HG03280 (cell line): ENCODE results near the gene MORN5.

Source experiments
- ATAC-seq: cut with Tn5 transposase; IDR thresholded peaks from one replicate; pipeline ENCODE4 v1.9.1; 2021; ENCODE audit warnings: mild to moderate bottlenecking, moderate library complexity; ENCODE audit not compliant: unreplicated experiment

The MORN5 gene

DNA sequence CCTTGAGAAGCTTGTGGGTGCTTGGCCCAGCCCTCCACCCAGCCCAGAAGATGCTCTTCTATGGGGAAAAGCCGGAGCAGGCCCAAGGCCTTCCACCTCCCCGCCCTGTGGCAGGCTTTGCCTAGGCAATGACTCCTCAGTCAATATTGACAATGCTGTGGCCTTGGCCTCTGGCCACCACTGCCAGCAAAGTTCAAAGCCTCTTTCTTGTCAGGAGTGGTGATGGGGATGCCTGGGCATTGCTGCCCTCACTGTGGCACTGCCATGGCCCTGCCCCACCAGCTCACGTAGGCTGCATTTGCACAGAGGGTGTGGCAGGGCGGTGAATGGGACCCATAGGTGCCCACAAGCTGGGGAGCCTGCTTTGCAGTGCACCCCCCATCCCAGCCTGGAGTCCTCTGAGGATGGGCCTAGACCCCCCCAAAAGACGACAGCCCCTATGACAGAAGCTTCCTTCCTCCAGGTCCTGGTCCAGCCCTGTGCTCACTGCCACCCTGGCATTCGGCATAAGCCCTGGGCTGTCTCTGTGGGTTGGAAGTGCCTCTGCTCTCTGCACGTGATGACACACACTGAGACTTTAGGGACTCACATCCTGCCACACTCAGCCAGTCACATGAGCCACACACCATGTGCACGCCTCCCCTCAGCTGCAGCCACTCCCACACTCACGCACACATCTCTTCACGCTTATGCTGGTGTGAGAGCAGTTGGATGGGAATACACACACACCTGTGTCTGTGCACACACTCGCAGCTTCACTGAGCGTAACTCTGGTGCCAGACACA lies 31.1 kb downstream of the MORN5 start:
- ATAC-seq = no peak

- no peak for ATAC-seq
Observed at GRCh38 chr9:122191584-122191983, 31.9 kb downstream of the MORN5 start.

DNA sequence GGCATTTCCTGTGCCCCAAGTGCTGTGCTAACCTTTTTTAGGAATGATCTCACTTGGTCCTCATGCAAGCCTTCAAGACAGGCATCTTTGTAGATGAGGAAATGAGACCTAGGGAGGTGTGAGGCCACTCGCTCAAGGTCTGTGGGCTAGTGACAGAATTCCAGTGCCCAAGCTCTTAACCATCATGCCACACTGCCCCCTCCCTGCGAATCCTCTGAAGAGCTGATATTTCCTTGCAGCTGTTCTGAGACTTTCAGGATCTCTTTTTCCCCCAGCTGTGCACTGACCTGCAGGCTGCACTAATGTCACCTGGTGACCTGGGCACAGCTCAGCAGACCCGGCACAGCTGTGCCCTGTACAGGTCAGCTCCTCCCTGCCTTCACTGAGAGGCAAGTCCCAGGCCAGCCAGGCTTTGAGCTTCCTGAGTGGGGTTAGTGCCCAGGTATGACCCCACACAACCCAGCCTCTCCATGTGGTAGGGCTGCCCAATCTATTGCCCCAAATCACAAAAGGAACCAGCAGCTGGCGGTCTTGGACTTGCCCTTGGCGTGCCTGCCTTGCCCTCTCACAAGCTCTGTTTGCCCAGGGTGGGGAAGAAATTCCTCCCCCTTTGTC lies 32.7 kb downstream of the MORN5 start:
- no peak for ATAC-seq

GRCh38 chr9:122192914-122193525 lies 33.3 kb downstream of the MORN5 start:
- ATAC-seq = no peak

- ATAC-seq = no peak
Observed at GRCh38 chr9:122193651-122194050, 33.9 kb downstream of the MORN5 start.

DNA sequence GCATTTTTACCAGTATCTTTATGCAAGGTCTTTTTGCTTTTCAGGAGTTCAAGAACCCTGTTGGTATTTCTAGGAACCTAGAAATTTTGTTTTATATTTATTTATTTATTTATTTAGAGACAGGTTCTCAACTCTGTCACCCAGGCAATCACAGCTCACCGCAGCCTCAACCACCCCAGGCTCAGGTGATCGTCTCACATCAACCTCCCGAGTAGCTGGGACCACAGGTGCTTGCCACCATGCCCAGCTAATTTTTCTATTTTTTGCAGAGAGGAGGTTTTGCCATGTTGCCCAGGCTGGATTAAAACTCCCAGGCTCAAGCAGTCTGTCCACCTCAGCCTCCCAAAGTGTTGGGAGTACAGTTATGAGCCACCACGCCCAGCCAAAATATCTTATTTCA lies 36.2 kb downstream of the MORN5 start:
- no peak for ATAC-seq

DNA sequence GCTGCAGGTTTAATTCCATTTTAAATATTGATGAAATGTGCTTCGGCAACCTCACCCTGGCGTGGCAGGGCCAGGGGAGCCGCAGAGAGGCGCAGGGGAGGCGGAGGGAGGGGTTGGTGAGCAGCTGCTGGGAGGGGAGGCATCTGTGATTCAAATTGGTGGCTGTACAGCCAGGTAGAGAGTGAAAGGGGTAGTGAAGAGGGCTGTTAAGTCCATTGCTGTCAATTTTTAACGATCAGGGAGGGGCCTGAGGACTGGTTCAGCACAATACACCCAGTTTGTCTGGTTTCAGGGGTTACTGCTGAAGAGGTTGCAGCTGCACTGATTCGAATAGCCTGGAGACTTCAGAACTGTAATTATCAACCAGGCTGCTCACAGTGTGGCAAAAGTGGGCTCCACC lies 37.7 kb downstream of the MORN5 start:
- ATAC-seq = no peak

GRCh38 chr9:122197882-122198281 lies 38.2 kb downstream of the MORN5 start:
- no peak for ATAC-seq

- no peak for ATAC-seq
Observed at GRCh38 chr9:122200960-122201595, 41.4 kb downstream of the MORN5 start.

- ATAC-seq = no peak
Observed at GRCh38 chr9:122201641-122202040, 41.9 kb downstream of the MORN5 start.

GRCh38 chr9:122202111-122202510 lies 42.4 kb downstream of the MORN5 start:
- no peak for ATAC-seq

- ATAC-seq = no peak
Observed at GRCh38 chr9:122204055-122204454, 44.3 kb downstream of the MORN5 start.

GRCh38 chr9:122204491-122204890 lies 44.8 kb downstream of the MORN5 start:
- ATAC-seq = no peak

DNA sequence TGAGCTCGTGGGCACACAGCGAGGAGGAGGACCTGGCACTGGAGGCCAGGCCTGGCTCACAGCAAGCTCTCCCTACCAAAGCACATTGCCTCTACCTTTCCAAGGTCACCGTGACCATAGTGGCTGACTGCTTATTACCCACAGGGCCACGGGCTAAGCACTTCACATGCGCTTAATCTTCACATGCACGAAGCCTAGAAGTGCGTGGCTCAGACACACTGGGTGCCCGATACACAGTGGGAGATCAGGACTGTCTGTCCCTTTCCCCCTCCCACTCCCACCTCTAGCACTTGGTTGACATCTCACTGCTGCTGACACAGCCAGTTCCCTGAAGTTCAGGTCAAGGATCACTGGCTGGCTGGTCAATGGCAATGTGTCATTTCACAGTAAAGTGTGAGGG lies 45.5 kb downstream of the MORN5 start:
- ATAC-seq = no peak

DNA sequence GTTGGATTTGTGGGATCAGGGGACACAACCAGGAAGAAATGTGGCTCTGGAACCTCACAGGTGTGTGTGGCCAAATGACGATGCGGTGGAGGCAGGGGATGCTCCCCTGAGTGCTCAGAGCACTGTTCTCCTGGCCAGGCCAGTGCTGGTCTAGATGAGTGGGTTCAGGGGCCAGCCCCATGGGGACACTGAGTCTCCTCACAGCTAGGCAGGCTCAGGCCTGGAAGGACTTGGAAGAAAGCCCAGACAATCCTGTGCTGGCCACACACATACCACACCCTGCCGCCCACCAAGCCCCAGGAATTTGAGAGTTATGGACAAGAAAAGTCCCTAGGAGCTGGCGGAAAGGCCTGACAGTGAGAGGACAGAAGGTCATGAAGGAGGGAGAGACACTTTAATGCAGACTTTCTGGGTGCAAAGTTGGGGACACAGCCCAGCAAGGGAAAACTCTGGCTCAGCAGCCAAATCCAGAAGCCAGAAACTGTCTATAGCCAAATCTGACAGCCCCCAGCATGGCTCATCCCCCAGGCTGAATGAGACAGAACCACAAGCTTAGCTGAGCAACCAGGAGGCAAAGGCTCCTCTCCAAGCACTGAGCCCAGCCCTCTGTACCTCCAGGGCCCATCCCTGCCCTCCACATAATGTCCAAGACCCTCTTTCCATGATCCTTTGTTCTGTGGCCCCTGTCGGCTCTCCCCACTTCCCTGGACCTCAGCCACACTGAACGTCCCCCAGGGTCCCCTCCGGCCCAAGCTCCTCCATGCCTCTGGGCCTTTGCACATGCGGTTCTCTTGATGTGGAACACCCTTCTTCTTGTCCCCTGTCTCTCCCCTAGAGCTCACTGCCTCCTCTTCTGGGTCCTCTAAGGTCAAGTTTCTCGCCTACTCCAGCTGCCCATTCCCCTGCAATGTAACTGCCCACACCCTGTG lies 46.7 kb downstream of the MORN5 start:
- no peak for ATAC-seq

- ATAC-seq = no peak
Observed at GRCh38 chr9:122207096-122207495, 47.4 kb downstream of the MORN5 start.

DNA sequence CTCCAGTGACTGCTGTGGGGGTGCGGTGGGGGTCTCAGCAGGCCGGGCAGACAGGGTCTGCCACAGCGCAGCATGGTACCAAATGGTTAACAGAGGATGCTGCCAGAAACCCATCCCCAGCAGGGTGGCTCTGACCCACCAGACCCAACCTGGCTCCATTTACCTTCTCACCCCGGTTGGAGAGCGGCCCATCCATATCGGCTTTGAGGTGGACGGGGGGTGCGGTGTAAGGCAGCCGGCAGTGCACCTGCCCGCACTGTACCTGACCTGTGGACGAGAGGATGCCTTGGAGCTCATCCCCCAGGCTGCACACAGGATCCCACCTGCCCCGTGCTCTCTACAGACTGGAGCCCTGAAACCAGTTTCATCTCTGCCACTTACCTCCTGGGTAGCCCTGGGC lies 49.7 kb downstream of the MORN5 start:
- ATAC-seq = no peak

GRCh38 chr9:122212473-122213004 lies 52.8 kb downstream of the MORN5 start:
- ATAC-seq = no peak

GRCh38 chr9:122213102-122213588 lies 53.4 kb downstream of the MORN5 start:
- ATAC-seq = no peak
